ENCODE measurements around the gene EPN2.

Gene EPN2

GRCh38 chr17:19336938-19337711 is 100.0 kb downstream of the EPN2 start:
- H3K9me3 ChIP-seq (ENCODE audit: control insufficient read depth in 1 of 2, low read length in 2 of 2), result no peaks in the 10 kb centered on the region
- H3K4me3 ChIP-seq (ENCODE audit: low read depth in 1 of 2, low read length in 2 of 2), result no peak overlapping the region
- peaks cover 3 to 6% of the 10 kb centered on the region in 2 donors for H3K4me1 ChIP-seq (ENCODE audit: control insufficient read depth in 1 of 2, insufficient read depth in 2 of 2, low read length in 2 of 2)
- H3K36me3 ChIP-seq (ENCODE audit: control insufficient read depth in 1 of 2, insufficient read depth in 2 of 2, low read length in 2 of 2), result peaks cover 0 to 19% of the 10 kb centered on the region in 2 donors
- no peaks in the 10 kb centered on the region for H3K27me3 ChIP-seq (ENCODE audit: low read depth, low read length)
- H3K27ac ChIP-seq (ENCODE audit: low read length), result no peak overlapping the region

- peaks cover 0 to 19% of the 10 kb centered on the region in 2 donors for H3K36me3 ChIP-seq (ENCODE audit: control insufficient read depth in 1 of 2, insufficient read depth in 2 of 2, low read length in 2 of 2)
- H3K27me3 ChIP-seq (ENCODE audit: low read depth, low read length), result no peaks in the 10 kb centered on the region
- H3K4me3 ChIP-seq (ENCODE audit: low read depth in 1 of 2, low read length in 2 of 2), result no peak overlapping the region
- peaks cover 6% of the 10 kb centered on the region in 2 donors for H3K4me1 ChIP-seq (ENCODE audit: control insufficient read depth in 1 of 2, insufficient read depth in 2 of 2, low read length in 2 of 2)
- no peak overlapping the region for H3K27ac ChIP-seq (ENCODE audit: low read length)
- no peaks in the 10 kb centered on the region for H3K9me3 ChIP-seq (ENCODE audit: control insufficient read depth in 1 of 2, low read length in 2 of 2)
Measured at GRCh38 chr17:19337712-19338023, 100.5 kb downstream of the EPN2 start.

- Histone ChIP-seq H3K9me3 (ENCODE audit: control insufficient read depth in 1 of 2, low read length in 2 of 2) (no peaks in the 10 kb centered on the region), H3K4me3 (ENCODE audit: low read depth in 1 of 2, low read length in 2 of 2) (no peak overlapping the region), H3K27ac (ENCODE audit: low read length) (no peak overlapping the region), H3K4me1 (ENCODE audit: control insufficient read depth in 1 of 2, insufficient read depth in 2 of 2, low read length in 2 of 2) (peaks cover 6% of the 10 kb centered on the region in 2 donors), H3K36me3 (ENCODE audit: control insufficient read depth in 1 of 2, insufficient read depth in 2 of 2, low read length in 2 of 2) (peaks cover 0 to 17% of the 10 kb centered on the region in 2 donors), H3K27me3 (ENCODE audit: low read depth, low read length) (no peaks in the 10 kb centered on the region)
Measured at GRCh38 chr17:19338031-19338990, 101.1 kb downstream of the EPN2 start.

GRCh38 chr17:19339341-19339815 is 102.2 kb downstream of the EPN2 start:
- H3K9me3 ChIP-seq (ENCODE audit: control insufficient read depth in 1 of 2, low read length in 2 of 2), result no peaks in the 10 kb centered on the region
- H3K4me3 ChIP-seq (ENCODE audit: low read depth in 1 of 2, low read length in 2 of 2), result no peak overlapping the region
- peaks cover 6% of the 10 kb centered on the region in 2 donors for H3K4me1 ChIP-seq (ENCODE audit: control insufficient read depth in 1 of 2, insufficient read depth in 2 of 2, low read length in 2 of 2)
- no peaks in the 10 kb centered on the region for H3K27me3 ChIP-seq (ENCODE audit: low read depth, low read length)
- H3K36me3 ChIP-seq (ENCODE audit: control insufficient read depth in 1 of 2, insufficient read depth in 2 of 2, low read length in 2 of 2), result peaks cover 0 to 7% of the 10 kb centered on the region in 2 donors
- H3K27ac ChIP-seq (ENCODE audit: low read length), result no peak overlapping the region

- peaks cover 6 to 17% of the 10 kb centered on the region in 2 donors for H3K4me1 ChIP-seq (ENCODE audit: control insufficient read depth in 1 of 2, insufficient read depth in 2 of 2, low read length in 2 of 2)
- H3K27ac ChIP-seq (ENCODE audit: low read length), result no peak overlapping the region
- no peaks in the 10 kb centered on the region for H3K36me3 ChIP-seq (ENCODE audit: control insufficient read depth in 1 of 2, insufficient read depth in 2 of 2, low read length in 2 of 2)
- H3K4me3 ChIP-seq (ENCODE audit: low read depth in 1 of 2, low read length in 2 of 2), result no peak overlapping the region
- no peaks in the 10 kb centered on the region for H3K9me3 ChIP-seq (ENCODE audit: control insufficient read depth in 1 of 2, low read length in 2 of 2)
- no peaks in the 10 kb centered on the region for H3K27me3 ChIP-seq (ENCODE audit: low read depth, low read length)
Measured at GRCh38 chr17:19341211-19341631, 104.1 kb downstream of the EPN2 start.

GRCh38 chr17:19341641-19342610 is 104.8 kb downstream of the EPN2 start:
- H3K4me3 ChIP-seq (ENCODE audit: low read depth in 1 of 2, low read length in 2 of 2), result no peak overlapping the region
- H3K27me3 ChIP-seq (ENCODE audit: low read depth, low read length), result no peaks in the 10 kb centered on the region
- no peaks in the 10 kb centered on the region for H3K9me3 ChIP-seq (ENCODE audit: control insufficient read depth in 1 of 2, low read length in 2 of 2)
- H3K27ac ChIP-seq (ENCODE audit: low read length), result no peak overlapping the region
- peaks cover 6 to 24% of the 10 kb centered on the region in 2 donors for H3K4me1 ChIP-seq (ENCODE audit: control insufficient read depth in 1 of 2, insufficient read depth in 2 of 2, low read length in 2 of 2)
- H3K36me3 ChIP-seq (ENCODE audit: control insufficient read depth in 1 of 2, insufficient read depth in 2 of 2, low read length in 2 of 2), result no peaks in the 10 kb centered on the region

- no peak overlapping the region for H3K27ac ChIP-seq (ENCODE audit: low read length)
- peaks cover 6 to 32% of the 10 kb centered on the region in 2 donors for H3K4me1 ChIP-seq (ENCODE audit: control insufficient read depth in 1 of 2, insufficient read depth in 2 of 2, low read length in 2 of 2)
- no peaks in the 10 kb centered on the region for H3K36me3 ChIP-seq (ENCODE audit: control insufficient read depth in 1 of 2, insufficient read depth in 2 of 2, low read length in 2 of 2)
Measured at GRCh38 chr17:19342611-19343255, 105.6 kb downstream of the EPN2 start.

GRCh38 chr17:19343256-19343630 is 106.1 kb downstream of the EPN2 start:
- no peak overlapping the region for H3K4me3 ChIP-seq (ENCODE audit: low read depth in 1 of 2, low read length in 2 of 2)
- no peaks in the 10 kb centered on the region for H3K27me3 ChIP-seq (ENCODE audit: low read depth, low read length)
- no peaks in the 10 kb centered on the region for H3K36me3 ChIP-seq (ENCODE audit: control insufficient read depth in 1 of 2, insufficient read depth in 2 of 2, low read length in 2 of 2)
- peaks cover 3 to 32% of the 10 kb centered on the region in 2 donors for H3K4me1 ChIP-seq (ENCODE audit: control insufficient read depth in 1 of 2, insufficient read depth in 2 of 2, low read length in 2 of 2)
- no peaks in the 10 kb centered on the region for H3K9me3 ChIP-seq (ENCODE audit: control insufficient read depth in 1 of 2, low read length in 2 of 2)
- H3K27ac ChIP-seq (ENCODE audit: low read length), result no peak overlapping the region

More at GRCh38 chr17:19342611-19343255, 105.6 kb downstream of the EPN2 start:
- Histone ChIP-seq H3K9me3 (ENCODE audit: control insufficient read depth in 1 of 2, low read length in 2 of 2) (no peaks in the 10 kb centered on the region), H3K27me3 (ENCODE audit: low read depth, low read length) (no peaks in the 10 kb centered on the region), H3K4me3 (ENCODE audit: low read depth in 1 of 2, low read length in 2 of 2) (no peak overlapping the region)

GRCh38 chr17:19343671-19344151 is 106.5 kb downstream of the EPN2 start:
- Histone ChIP-seq H3K4me3 (ENCODE audit: low read depth in 1 of 2, low read length in 2 of 2) (no peak overlapping the region), H3K27ac (ENCODE audit: low read length) (no peak overlapping the region), H3K4me1 (ENCODE audit: control insufficient read depth in 1 of 2, insufficient read depth in 2 of 2, low read length in 2 of 2) (peaks cover 0 to 32% of the 10 kb centered on the region in 2 donors), H3K36me3 (ENCODE audit: control insufficient read depth in 1 of 2, insufficient read depth in 2 of 2, low read length in 2 of 2) (no peaks in the 10 kb centered on the region), H3K9me3 (ENCODE audit: control insufficient read depth in 1 of 2, low read length in 2 of 2) (no peaks in the 10 kb centered on the region), H3K27me3 (ENCODE audit: low read depth, low read length) (no peaks in the 10 kb centered on the region)

GRCh38 chr17:19344311-19345066 is 107.3 kb downstream of the EPN2 start:
- Histone ChIP-seq H3K27me3 (ENCODE audit: low read depth, low read length) (no peaks in the 10 kb centered on the region), H3K4me1 (ENCODE audit: control insufficient read depth in 1 of 2, insufficient read depth in 2 of 2, low read length in 2 of 2) (peaks cover 0 to 32% of the 10 kb centered on the region in 2 donors), H3K9me3 (ENCODE audit: control insufficient read depth in 1 of 2, low read length in 2 of 2) (no peaks in the 10 kb centered on the region), H3K27ac (ENCODE audit: low read length) (no peak overlapping the region), H3K36me3 (ENCODE audit: control insufficient read depth in 1 of 2, insufficient read depth in 2 of 2, low read length in 2 of 2) (no peaks in the 10 kb centered on the region), H3K4me3 (ENCODE audit: low read depth in 1 of 2, low read length in 2 of 2) (no peak overlapping the region)
